ENCODE measurements around the gene CRIM1.

Gene CRIM1

GRCh38 chr2:36528766-36529392 is 173.3 kb downstream of the CRIM1 start:
- DNase-seq: no peak

DNA sequence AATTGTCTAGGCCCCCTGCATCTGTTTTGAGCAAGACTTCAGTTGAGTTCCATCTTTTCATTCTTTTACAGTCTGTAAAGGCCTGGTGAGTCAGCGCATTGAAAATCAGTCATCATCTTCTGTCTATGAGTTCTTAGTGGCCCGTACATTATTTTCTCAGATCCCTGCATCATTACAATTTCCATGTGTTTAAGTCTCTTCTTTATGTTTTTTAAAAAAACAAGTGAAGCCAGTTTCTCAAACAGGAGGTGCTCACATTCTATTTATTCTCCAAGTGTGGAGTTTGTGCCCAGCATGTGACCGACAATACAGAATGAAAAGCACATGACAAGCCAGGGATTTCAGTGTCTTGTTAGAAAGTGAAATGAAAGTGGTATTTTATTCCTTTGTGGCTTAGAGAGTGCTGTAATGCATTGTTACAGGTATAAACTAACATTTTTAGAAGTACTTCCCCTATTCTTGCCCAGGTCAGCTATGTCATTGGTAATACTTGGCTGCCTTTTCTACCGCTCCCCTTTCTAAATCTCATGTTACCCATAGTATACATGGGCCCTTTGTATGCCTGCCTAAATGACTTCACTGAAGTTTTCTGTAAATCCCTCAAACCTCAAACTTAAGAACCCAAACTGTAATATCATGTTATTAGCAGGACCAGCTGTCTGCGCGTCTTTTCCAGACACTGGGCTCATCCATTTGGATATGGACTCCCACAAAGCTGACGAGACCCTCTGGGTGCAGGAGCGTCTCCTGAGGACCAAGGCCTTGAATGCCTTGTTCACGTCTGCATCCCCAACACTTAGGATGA is 174.8 kb downstream of the CRIM1 start:
- no peak for DNase-seq

DNA sequence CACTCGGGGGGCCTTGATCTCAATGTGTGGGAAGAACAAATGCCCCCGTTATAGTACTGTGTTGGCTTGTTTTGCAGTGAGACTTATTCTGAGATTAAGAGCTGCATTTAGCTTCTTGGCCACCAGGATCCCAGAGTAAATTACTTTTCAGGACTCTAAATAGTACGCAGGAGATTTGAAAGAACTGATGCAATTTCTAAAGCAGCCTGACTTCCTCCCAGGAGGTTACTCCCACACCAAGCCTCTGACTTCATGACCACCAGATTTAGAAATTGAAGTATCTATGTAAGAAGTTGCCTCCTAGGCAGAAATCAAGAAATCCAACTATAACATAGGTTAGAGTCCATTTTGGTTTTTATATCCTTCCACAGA is 175.4 kb downstream of the CRIM1 start:
- no peak for DNase-seq

- DNase-seq: no peak
Measured at GRCh38 chr2:36534275-36534799, 178.8 kb downstream of the CRIM1 start.

DNA sequence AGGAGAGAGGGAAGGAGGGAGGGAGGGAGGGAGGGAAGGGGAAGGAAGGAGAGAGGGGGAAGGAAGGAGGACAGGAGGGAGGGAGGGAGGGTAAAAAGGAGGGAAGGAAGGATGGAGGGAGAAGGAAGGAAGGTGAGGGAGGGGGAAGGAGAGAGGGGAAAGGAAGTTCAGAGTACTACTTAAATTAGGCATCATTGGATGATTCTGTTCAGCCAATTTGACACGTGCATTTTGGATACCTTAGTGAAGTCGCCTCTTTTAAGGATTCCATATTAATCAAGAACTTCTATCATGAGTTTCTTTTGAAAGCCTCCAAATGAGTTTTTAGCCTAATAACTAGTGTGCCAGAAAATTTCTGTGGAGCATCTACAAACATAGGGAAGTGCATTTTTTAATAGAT is 179.5 kb downstream of the CRIM1 start:
- DNase-seq: no peak

- DNase-seq: no peak
Measured at GRCh38 chr2:36536776-36537175, 181.2 kb downstream of the CRIM1 start.

- DNase-seq: peak; percentile 17
Measured at GRCh38 chr2:36538335-36538734, 182.8 kb downstream of the CRIM1 start.

DNA sequence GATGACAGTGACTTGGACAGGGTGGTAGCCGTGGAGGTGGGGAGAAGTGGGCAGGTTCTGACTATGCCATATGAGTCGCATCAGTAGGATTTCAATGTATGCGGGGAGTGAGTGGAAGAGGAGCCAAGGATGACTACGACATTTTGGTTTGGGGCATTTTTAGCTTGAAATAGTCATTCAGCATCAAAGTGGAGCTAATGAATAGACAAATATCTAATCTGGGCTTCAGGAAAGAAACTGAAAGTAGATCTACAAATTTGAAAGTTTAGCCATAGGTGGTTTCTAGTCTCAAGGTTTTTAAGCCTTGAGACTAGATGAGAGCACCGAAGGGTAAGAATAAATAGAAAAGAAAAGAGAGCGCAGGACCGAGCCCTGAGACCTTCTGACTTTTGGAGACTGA is 184.1 kb downstream of the CRIM1 start:
- DNase-seq: no peak

DNA sequence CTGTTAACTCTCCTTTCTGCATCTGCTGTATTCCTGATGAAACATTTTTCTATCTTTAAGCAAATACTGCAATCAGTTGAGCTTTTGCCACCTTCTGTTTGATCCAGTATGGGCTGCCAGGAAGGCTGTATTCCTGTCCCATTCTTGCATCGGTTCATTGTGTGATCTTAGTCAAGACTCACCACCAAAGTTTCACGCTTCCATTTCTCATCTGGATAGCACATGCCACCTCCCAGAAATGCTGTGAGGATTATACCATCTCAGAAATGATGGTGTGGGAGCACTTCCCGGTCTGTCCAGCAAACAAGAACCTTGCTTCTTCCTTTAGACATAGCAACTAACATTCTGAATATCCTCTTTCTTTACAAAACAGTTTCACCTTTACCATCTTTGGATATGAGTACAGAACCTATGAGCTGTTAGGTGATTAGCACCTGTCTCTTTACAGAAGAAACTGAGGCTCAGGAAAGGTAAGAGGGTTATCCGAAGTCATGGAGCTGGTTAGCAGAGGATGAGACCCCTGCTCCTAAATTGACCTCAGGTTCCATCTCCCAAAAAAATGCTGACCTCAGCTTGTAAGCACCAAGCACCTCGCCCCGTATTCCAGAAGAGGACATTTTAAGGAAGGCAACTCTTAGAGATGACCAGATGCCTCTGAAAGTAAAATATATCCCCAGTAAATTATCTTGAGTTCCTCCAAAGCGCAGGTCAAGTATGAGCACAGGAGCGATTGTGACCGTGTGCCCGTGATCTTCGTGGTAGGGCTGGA is 185.6 kb downstream of the CRIM1 start:
- DNase-seq: no peak

DNA sequence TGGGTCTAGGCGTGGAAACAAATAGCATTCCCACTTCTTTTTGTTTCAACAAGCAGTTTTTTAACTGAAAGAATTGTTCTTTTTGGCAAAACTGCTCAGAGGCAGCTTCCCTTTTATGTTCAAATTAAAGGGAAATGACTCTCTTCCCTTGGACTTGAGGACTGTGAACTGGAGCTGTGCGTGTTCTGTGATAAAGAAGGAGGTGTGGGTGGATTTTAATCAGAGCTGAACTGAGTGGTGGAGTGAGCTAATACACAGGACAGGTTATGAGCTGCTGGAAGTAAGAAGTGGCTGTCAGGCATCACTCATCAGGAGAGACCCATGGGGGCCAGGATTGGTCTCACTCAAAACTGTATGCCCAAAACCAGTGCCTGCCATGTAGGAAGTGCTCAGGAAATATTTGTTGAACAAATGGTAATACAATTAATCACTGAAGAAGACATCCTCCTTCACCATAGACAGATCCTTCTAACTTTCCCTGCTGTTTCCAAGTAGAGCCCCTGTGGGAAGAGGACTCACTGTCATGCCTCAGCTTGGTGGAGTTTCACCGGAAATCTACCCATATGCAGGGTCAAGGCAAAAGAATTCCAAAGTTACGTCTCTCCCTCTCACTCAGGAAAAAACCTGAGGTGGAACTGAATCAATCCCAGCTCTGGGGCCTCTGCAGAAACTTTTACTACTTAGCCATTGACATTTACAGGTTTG is 186.5 kb downstream of the CRIM1 start:
- no peak for DNase-seq

GRCh38 chr2:36544638-36545338 is 189.2 kb downstream of the CRIM1 start:
- no peak for DNase-seq

DNA sequence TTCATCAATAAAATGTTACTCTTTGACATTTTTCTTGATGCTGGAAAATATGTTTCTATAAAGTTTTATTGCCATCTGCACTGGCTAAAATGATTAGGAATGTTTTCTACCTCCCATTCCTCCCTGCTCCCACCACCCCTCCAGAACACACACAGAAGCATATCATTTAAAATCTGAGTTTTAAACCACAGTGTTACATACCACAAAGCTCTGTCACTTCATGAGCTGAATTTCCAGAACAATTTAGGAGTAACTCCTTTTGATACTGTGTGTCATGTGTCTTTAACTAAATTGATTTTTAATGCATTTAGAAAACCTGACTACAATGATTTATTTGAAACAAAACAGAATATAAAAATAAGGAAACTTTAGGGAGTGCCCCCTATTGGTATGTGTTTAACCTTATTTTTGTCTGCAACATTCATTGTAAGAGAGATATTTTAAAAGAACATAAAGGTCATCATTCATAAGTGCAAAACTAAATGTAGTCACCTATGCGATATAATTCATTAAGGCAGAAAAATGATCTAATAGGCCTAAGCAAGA is 190.4 kb downstream of the CRIM1 start:
- no peak for DNase-seq

DNA sequence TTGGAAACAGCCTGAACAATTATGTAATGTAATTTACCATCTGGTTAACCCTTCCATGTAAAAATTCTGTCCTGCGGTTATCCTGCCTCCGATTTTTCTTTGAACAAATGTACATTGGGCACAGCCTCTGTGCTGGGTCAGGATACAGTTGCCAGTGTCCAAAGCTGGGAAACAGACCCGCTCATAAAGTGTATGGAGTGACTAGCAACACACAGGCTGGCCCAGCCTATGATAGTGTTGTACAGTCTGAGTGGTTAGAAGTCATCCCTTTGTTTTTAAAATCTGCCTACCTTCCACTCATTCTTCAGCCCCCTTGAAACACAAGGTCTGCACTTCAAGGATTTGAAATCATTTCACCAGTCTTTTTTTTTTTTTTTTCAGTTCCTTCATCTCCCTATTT is 192.3 kb downstream of the CRIM1 start:
- DNase-seq: no peak

DNA sequence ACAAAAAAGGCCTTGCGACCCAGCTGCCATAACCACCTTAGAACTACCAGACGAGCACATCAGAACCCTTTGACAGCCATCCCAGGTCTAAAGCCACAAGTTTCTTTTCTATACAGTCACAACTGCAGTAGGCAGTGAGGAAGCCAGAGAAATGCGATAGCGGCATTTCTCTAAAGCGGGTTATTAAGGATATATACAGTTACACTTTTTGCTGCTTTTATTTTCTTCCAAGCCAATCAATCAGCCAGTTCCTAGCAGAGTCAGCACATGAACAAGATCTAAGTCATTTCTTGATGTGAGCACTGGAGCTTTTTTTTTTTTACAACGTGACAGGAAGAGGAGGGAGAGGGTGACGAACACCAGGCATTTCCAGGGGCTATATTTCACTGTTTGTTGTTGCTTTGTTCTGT is 193.6 kb downstream of the CRIM1 start:
- DNase-seq: no peak

DNA sequence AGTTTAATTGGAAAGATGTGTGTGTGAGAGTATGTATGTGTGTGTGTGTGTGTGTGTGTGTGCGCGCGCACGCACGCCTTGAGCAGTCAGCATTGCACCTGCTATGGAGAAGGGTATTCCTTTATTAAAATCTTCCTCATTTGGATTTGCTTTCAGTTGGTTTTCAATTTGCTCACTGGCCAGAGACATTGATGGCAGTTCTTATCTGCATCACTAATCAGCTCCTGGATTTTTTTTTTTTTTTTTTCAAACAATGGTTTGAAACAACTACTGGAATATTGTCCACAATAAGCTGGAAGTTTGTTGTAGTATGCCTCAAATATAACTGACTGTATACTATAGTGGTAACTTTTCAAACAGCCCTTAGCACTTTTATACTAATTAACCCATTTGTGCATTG is 194.4 kb downstream of the CRIM1 start:
- DNase-seq: no peak

- DNase-seq: no peak
Measured at GRCh38 chr2:36553683-36554082, 198.1 kb downstream of the CRIM1 start.

DNA sequence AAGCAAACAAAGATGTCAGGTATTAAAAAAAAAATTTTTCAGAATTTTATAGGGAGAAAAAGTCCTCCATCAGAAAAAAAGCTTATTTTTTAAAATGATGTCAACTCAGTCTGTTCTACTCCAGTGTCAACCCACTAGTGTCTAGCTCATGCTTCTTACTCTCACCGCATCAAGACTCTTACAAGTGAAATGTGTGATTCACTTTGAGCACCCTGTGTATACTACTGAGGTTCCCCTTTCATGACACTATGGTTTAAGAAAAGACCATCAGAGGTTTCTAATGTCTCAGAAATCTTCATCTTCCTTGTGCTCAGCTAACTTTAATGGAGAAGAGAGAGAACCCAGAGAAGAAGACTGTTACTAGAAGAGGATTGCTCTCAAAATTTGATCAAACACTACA is 199.0 kb downstream of the CRIM1 start:
- no peak for DNase-seq

DNA sequence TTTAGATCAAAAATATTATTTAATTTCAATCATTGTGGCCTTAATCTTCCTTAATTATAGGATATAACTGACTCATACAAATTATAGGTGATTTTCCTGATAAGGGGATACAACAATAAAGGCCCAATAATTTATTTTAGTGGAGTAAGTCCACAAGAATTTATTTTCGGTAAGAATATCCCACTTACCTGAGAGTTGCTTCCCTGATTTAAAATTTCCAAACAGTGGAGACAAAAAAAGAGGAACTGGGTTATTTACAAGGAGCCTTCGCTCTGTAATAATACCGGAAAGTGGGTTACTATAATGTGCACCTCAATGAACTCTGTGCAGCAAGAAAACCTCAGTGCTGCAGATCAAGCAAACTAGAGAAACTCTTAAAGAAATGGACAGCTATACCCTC is 200.2 kb downstream of the CRIM1 start:
- no peak for DNase-seq

- DNase-seq: no peak
Measured at GRCh38 chr2:36556842-36557241, 201.3 kb downstream of the CRIM1 start.

GRCh38 chr2:36559221-36559942 is 203.8 kb downstream of the CRIM1 start:
- DNase-seq: no peak

- no peak for DNase-seq
Measured at GRCh38 chr2:36560726-36561125, 205.1 kb downstream of the CRIM1 start.

Data from NCI-H510A (cell line).